IMR-90 (cell line): ENCODE measurements around the gene GABBR2. TPM values are rescaled to one million over a fixed set of nuclear protein-coding genes. Genes with fewer than 3 reads are reported as not detected.

ENCODE experiments used
- ATAC-seq: fragments of 200-7000 bp; cut with Tn5 transposase; 2 replicates; pipeline ENCODE4 v1.9.1; 2020; ENCODE audit warnings: low read depth, mild to moderate bottlenecking, moderate library complexity
- BruUV-seq: library from RNA; stranded (reverse); fragments of 400-500 nt; replicated peaks from 2 replicates; lab custom pipeline; 2021; lab: Mats Ljungman, UMichigan
- CTCF ChIA-PET: fragments of 300-600 bp; formaldehyde crosslinking; extraction: SDS; loops from one replicate; lab custom pipeline; 2021; ENCODE audit warnings: antibody characterized with exemption; lab: Yijun Ruan, JAX
- POLR2A ChIA-PET: fragments of 300-600 bp; sonication (Branson Sonifier 250); formaldehyde crosslinking; loops from one replicate; lab custom pipeline; 2022; ENCODE audit warnings: antibody characterized with exemption; ENCODE audit not compliant: unreplicated experiment; lab: Charles Lee
- DNase-seq: peaks from one replicate; pipeline ENCODE4 v3.0.0; 2013
- H2AFZ ChIP-seq: replicated peaks from 2 replicates; pipeline ENCODE3; 2013; ENCODE audit warnings: low read length, mild to moderate bottlenecking; ENCODE audit not compliant: poor library complexity
- H2AK5ac ChIP-seq: 2 replicates; pipeline ENCODE4 v1.6.1; 2013; ENCODE audit warnings: low read depth, low read length, inconsistent platforms
- H2AK9ac ChIP-seq: replicated peaks from 2 replicates; pipeline ENCODE3; 2013; ENCODE audit warnings: mild to moderate bottlenecking, low read depth, low read length, moderate library complexity; ENCODE audit not compliant: poor library complexity
- H2BK120ac ChIP-seq: 2 replicates; pipeline ENCODE4 v1.6.1; 2013; ENCODE audit warnings: low read depth, low read length, inconsistent platforms
- H2BK15ac ChIP-seq: 3 replicates; pipeline ENCODE4 v1.6.1; 2013; ENCODE audit warnings: low read depth, low read length, inconsistent platforms
- H2BK20ac ChIP-seq: 2 replicates; pipeline ENCODE4 v1.6.1; 2013; ENCODE audit warnings: low read depth, mild to moderate bottlenecking, inconsistent platforms, low read length, moderate library complexity
- H2BK5ac ChIP-seq: 2 replicates; pipeline ENCODE4 v1.6.1; 2013; ENCODE audit warnings: mild to moderate bottlenecking, low read depth, low read length, inconsistent platforms; ENCODE audit not compliant: poor library complexity, severe bottlenecking
- H3K14ac ChIP-seq: replicated peaks from 2 replicates; pipeline ENCODE4 v1.6.1; 2013; ENCODE audit warnings: low read depth, low read length, inconsistent platforms
- H3K18ac ChIP-seq: 2 replicates; pipeline ENCODE4 v1.6.1; 2013; ENCODE audit warnings: low read depth, low read length, control low read depth
- H3K23ac ChIP-seq: 2 replicates; pipeline ENCODE4 v1.6.1; 2013; ENCODE audit warnings: low read depth, low read length, inconsistent platforms
- H3K27ac ChIP-seq: 2 replicates; pipeline ENCODE4 v1.5.1; 2013; ENCODE audit warnings: mild to moderate bottlenecking, control low read depth, low read length; ENCODE audit not compliant: insufficient read depth
- H3K27me3 ChIP-seq: 2 replicates; pipeline ENCODE4 v1.6.1; 2013; ENCODE audit warnings: low read length; ENCODE audit not compliant: control insufficient read depth, insufficient read depth
- H3K36me3 ChIP-seq: 2 replicates; pipeline ENCODE4 v1.6.1; 2013; ENCODE audit warnings: low read length, mixed read lengths; ENCODE audit not compliant: control insufficient read depth, insufficient read depth
- H3K4ac ChIP-seq: 2 replicates; pipeline ENCODE4 v1.6.1; 2013; ENCODE audit warnings: low read depth, low read length, inconsistent platforms
- H3K4me1 ChIP-seq: 2 replicates; pipeline ENCODE4 v1.6.1; 2013; ENCODE audit warnings: low read length, mixed read lengths; ENCODE audit not compliant: control insufficient read depth, insufficient read depth
- H3K4me2 ChIP-seq: 2 replicates; pipeline ENCODE4 v1.6.1; 2013; ENCODE audit warnings: low read depth, mild to moderate bottlenecking, control low read depth, low read length, moderate library complexity
- H3K4me3 ChIP-seq: 2 replicates; pipeline ENCODE4 v1.5.1; 2013; ENCODE audit warnings: low read depth, mild to moderate bottlenecking, control low read depth, low read length, moderate library complexity; ENCODE audit not compliant: insufficient read depth
- H3K56ac ChIP-seq: 2 replicates; pipeline ENCODE4 v1.6.1; 2013; ENCODE audit warnings: low read length, inconsistent platforms; ENCODE audit not compliant: insufficient read depth; ENCODE audit errors: extremely low read depth
- H3K79me1 ChIP-seq, 2 experiments: 2 replicates each; pipeline ENCODE4 v1.6.1; 2013; ENCODE audit warnings: low read length in 2 of 2, inconsistent platforms in 1 of 2, low read depth in 1 of 2
- H3K9ac ChIP-seq: 2 replicates; pipeline ENCODE4 v1.6.1; 2013; ENCODE audit warnings: low read depth, low read length, control low read depth
- H3K9me1 ChIP-seq: 2 replicates; pipeline ENCODE4 v1.6.1; 2013; ENCODE audit warnings: low read length, inconsistent platforms; ENCODE audit not compliant: insufficient read depth
- H3K9me3 ChIP-seq: 2 replicates; pipeline ENCODE4 v1.6.1; 2013; ENCODE audit warnings: low read length; ENCODE audit not compliant: control insufficient read depth, insufficient read depth
- H4K20me1 ChIP-seq: 2 replicates; pipeline ENCODE4 v1.6.1; 2013; ENCODE audit warnings: low read length, inconsistent platforms; ENCODE audit not compliant: insufficient read depth
- H4K5ac ChIP-seq: 2 replicates; pipeline ENCODE4 v1.6.1; 2013; ENCODE audit warnings: mild to moderate bottlenecking, low read depth, low read length, control low read depth
- H4K8ac ChIP-seq, 2 experiments: 2 replicates each; pipeline ENCODE4 v1.6.1; 2013; ENCODE audit warnings: low read depth in 2 of 2, low read length in 2 of 2, control low read depth in 1 of 2, inconsistent platforms in 1 of 2
- H4K91ac ChIP-seq: 2 replicates; pipeline ENCODE4 v1.6.1; 2013; ENCODE audit warnings: low read depth, low read length, inconsistent platforms; ENCODE audit not compliant: insufficient read depth
- BHLHE40 ChIP-seq: fragments of 150-350 bp; IDR thresholded peaks from 2 replicates; pipeline ENCODE4 v1.6.1; 2016; ENCODE audit warnings: mild to moderate bottlenecking, low read depth, low read length
- CHD1 ChIP-seq: IDR thresholded peaks from 2 replicates; pipeline ENCODE4 v1.6.1; 2012; ENCODE audit warnings: low read depth, low read length, improper control_type of control experiment
- FOS ChIP-seq: fragments of 150-350 bp; IDR thresholded peaks from 2 replicates; pipeline ENCODE4 v1.6.1; 2016; ENCODE audit warnings: low read depth, low read length
- POLR2A ChIP-seq: IDR thresholded peaks from 2 replicates; pipeline ENCODE4 v1.6.1; 2012; ENCODE audit warnings: mild to moderate bottlenecking, low read depth, low read length
- RAD21 ChIP-seq: IDR thresholded peaks from 2 replicates; pipeline ENCODE4 v1.6.1; 2012; ENCODE audit warnings: low read length, improper control_type of control experiment
- WGBS, 2 experiments: methylation state at CpG; one replicate each; pipeline versions ENCODE4 v1.1.5 to v1.1.7; 2013; ENCODE audit warnings: missing lambda C conversion rate in 2 of 2; ENCODE audit not compliant: insufficient read length in 1 of 2; ENCODE audit errors: extremely low coverage in 2 of 2; 5-methylcytosine and 5-hydroxymethylcytosine counted together
- dilution Hi-C: fragments of 300-500 bp; cut with HindIII; formaldehyde crosslinking; loops from one replicate; pipeline ENCODE4 v1.14.3; 2018; ENCODE audit warnings: low sequenced_read_pairs; ENCODE audit not compliant: unreplicated experiment
- in situ Hi-C: fragments of 300-500 bp; cut with MboI; formaldehyde crosslinking; loops from 3 replicates; pipeline ENCODE4 v1.14.3; 2019; ENCODE audit warnings: low sequenced_read_pairs, inconsistent platforms, mixed read lengths
- intact Hi-C: fragments of 100-400 bp; cut with micrococcal nuclease; formaldehyde crosslinking; loops from 2 replicates; pipeline ENCODE4 v1.10.0; 2022
- polyA plus RNA-seq, 3 experiments: library from polyadenylated mRNA; depleted of rRNA; stranded (reverse); fragments of >200 nt; gene quantifications; 2 replicates each; pipeline ENCODE4 v1.2.3, GENCODE V29; 2012; ENCODE audit warnings: low replicate concordance in 1 of 3
- total RNA-seq: library from RNA; depleted of rRNA; stranded (reverse); fragments of >200 nt; gene quantifications from 2 replicates; pipeline ENCODE4 v1.2.3, GENCODE V29; 2012

The GABBR2 gene
- total and polyA plus RNA-seq, 2 of the 4 experiments (the other 2 are of a cell fraction), result 14.2 to 20.3 TPM

DNA sequence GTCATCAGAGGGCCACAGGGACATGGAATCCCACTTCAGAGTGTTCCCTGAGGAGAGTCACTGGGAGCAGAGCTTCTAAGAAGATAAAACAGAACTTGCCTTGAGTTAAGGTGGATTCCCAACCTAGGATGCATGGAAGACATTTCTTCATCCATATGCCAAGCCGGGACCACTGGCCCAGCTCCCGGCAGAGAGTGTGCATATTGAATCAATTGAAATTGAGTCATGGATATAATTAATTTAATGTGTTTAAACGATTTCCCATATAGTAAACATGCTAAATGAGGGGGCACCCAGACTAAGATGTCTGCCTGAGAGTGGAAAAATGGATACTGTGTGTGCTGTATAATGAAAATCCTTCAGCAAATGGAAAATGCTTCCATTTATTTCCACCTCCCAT is 258.9 kb downstream of the GABBR2 start:
- Histone ChIP-seq H4K8ac (no peak overlapping the region), H4K20me1 (no peaks in the 10 kb centered on the region), H3K14ac (no peak overlapping the region), H2BK120ac (no peak overlapping the region), H4K91ac (no peak overlapping the region), H2BK15ac (no peak overlapping the region), H3K9me3 (0 out of 2 replicates have a peak, but pooled peaks cover 3% of the 10 kb centered on the region), H3K56ac (no peak overlapping the region), H2AK9ac (no peak overlapping the region), H3K36me3 (no peaks in the 10 kb centered on the region; the same call in 1 of the 2 replicates), H2BK5ac (no peak overlapping the region), H3K79me1 (no peaks in the 10 kb centered on the region), H2AFZ (no peak overlapping the region), H3K18ac (no peak overlapping the region), H3K4me3 (no peak overlapping the region), H3K9ac (no peak overlapping the region), H3K23ac (no peak overlapping the region), H3K27me3 (no peaks in the 10 kb centered on the region; the same call in 1 of the 2 replicates), H3K4me1 (peaks cover 2% of the 10 kb centered on the region; the same call in 1 of the 2 replicates), H3K9me1 (no peaks in the 10 kb centered on the region; the same call in 1 of the 2 replicates), H3K4me2 (no peak overlapping the region), H2AK5ac (no peak overlapping the region), H2BK20ac (no peak overlapping the region), H3K27ac (no peak overlapping the region), H4K5ac (no peak overlapping the region), H3K4ac (no peak overlapping the region)
- no CpG with 5 or more reads among the region's 3 CpGs for WGBS, 2 experiments
- dilution Hi-C loops (no loop called here), in situ Hi-C loops (no loop called here), intact Hi-C loops (no loop called here)
- ChIA-PET POLR2A (no interaction called here), CTCF (no interaction called here)
- TF ChIP-seq CHD1 (no peak), POLR2A (no peak), BHLHE40 (no peak), FOS (no peak), RAD21 (no peak)
- ATAC-seq (no peak), DNase-seq (no peak)
- no TSS peak for BruUV-seq
